Right lobe of liver (tissue), 4 donors: ENCODE measurements around the gene SBF2.

Experiments used
- CTCF ChIP-seq, 4 donors: fragments of 200-600 bp in 3 of 4; fragments of 450-650 bp in 1 of 4; IDR thresholded peaks; one replicate each; pipeline versions ENCODE4 v1.5.1 to v1.8.0; 2016 to 2022; ENCODE audit warnings: antibody characterized with exemption in 4 of 4, mild to moderate bottlenecking in 2 of 4
- POLR2A ChIP-seq: fragments of 450-650 bp; IDR thresholded peaks from one replicate; pipeline ENCODE4 v1.6.1; 2017; ENCODE audit warnings: antibody characterized with exemption, mild to moderate bottlenecking
- donor health status: DM: no; HTN: no; CAD: no.
- donor health status: DM: no; HTN: no; CAD: no.
- donor health status: DM: no; HTN: yes; CAD: no.

GRCh38 chr11:9874466-9874865, 419.6 kb downstream of the SBF2 start:
- TF ChIP-seq CTCF (IDR thresholded peaks at IDR 0.05) = no peak
- no peak for TF ChIP-seq POLR2A
